Astrocyte (in vitro differentiated cells and primary cell): ENCODE results near the gene HEMGN. TPM values are rescaled to one million over a fixed set of nuclear protein-coding genes. Genes with fewer than 3 reads are reported as not detected.

Experiments used
- DNase-seq: peaks from one replicate; pipeline ENCODE4 v3.0.0-alpha.2; 2010; ENCODE audit warnings: low read depth
- FAIRE-seq: peaks from 2 replicates; lab custom pipeline; 2011; peaks lifted over from hg19 to GRCh38; lab: Jason Lieb, UNC
- H2AFZ ChIP-seq: 2 replicates; pipeline ENCODE4 v1.6.0; 2012; ENCODE audit warnings: low read depth, low read length, inconsistent platforms
- H3K27ac ChIP-seq: 2 replicates; pipeline ENCODE4 v1.5.1; 2011; ENCODE audit warnings: low read depth, low read length, inconsistent platforms
- H3K27me3 ChIP-seq: 2 replicates; pipeline ENCODE4 v1.6.0; 2011; ENCODE audit warnings: low read length, inconsistent platforms; ENCODE audit not compliant: insufficient read depth
- H3K36me3 ChIP-seq: 2 replicates; pipeline ENCODE4 v1.5.1; 2011; ENCODE audit warnings: low read length, inconsistent platforms; ENCODE audit not compliant: insufficient read depth
- H3K4me1 ChIP-seq: 2 replicates; pipeline ENCODE4 v1.5.1; 2011; ENCODE audit warnings: low read length, inconsistent platforms; ENCODE audit not compliant: insufficient read depth
- H3K4me2 ChIP-seq: 2 replicates; pipeline ENCODE4 v1.6.0; 2012; ENCODE audit warnings: low read length, inconsistent platforms
- H3K4me3 ChIP-seq: 2 replicates; pipeline ENCODE4 v1.5.1; 2011; ENCODE audit warnings: low read depth, mild to moderate bottlenecking, low read length, inconsistent platforms; ENCODE audit not compliant: insufficient read depth
- H3K79me2 ChIP-seq: 2 replicates; pipeline ENCODE4 v1.6.0; 2012; ENCODE audit warnings: mild to moderate bottlenecking, low read length, inconsistent platforms; ENCODE audit not compliant: insufficient read depth
- H3K9ac ChIP-seq: 2 replicates; pipeline ENCODE4 v1.6.0; 2012; ENCODE audit warnings: mild to moderate bottlenecking, low read length, inconsistent platforms
- H3K9me3 ChIP-seq: 2 replicates; pipeline ENCODE4 v1.5.1; 2012; ENCODE audit warnings: low read depth, mild to moderate bottlenecking, low read length, inconsistent platforms; ENCODE audit not compliant: insufficient read depth
- H4K20me1 ChIP-seq: 2 replicates; pipeline ENCODE4 v1.6.0; 2012; ENCODE audit warnings: low read length, inconsistent platforms; ENCODE audit not compliant: insufficient read depth
- H3K27ac Mint-ChIP-seq: one replicate; pipeline ENCODE4 v1.8.0; 2021; ENCODE audit warnings: mild to moderate bottlenecking, mixed read lengths; ENCODE audit not compliant: unreplicated experiment
- H3K27me3 Mint-ChIP-seq: one replicate; pipeline ENCODE4 v1.8.0; 2021; ENCODE audit warnings: low read depth, mixed read lengths; ENCODE audit not compliant: unreplicated experiment
- H3K36me3 Mint-ChIP-seq: one replicate; pipeline ENCODE4 v1.8.0; 2021; ENCODE audit warnings: low read depth, mixed read lengths; ENCODE audit not compliant: unreplicated experiment
- H3K4me1 Mint-ChIP-seq: one replicate; pipeline ENCODE4 v1.8.0; 2021; ENCODE audit warnings: low read depth, mixed read lengths; ENCODE audit not compliant: unreplicated experiment
- H3K4me3 Mint-ChIP-seq: one replicate; pipeline ENCODE4 v1.8.0; 2021; ENCODE audit warnings: mild to moderate bottlenecking, moderate library complexity, mixed read lengths; ENCODE audit not compliant: unreplicated experiment
- H3K9me3 Mint-ChIP-seq: one replicate; pipeline ENCODE4 v1.8.0; 2021; ENCODE audit warnings: mild to moderate bottlenecking, mixed read lengths; ENCODE audit not compliant: unreplicated experiment
- CTCF ChIP-seq: IDR thresholded peaks from 2 replicates; pipeline ENCODE4 v1.5.1; 2011; ENCODE audit warnings: low read depth, mild to moderate bottlenecking, inconsistent platforms, low read length, moderate library complexity; ENCODE audit not compliant: insufficient read depth
- EZH2 ChIP-seq: IDR thresholded peaks from 2 replicates; pipeline ENCODE4 v1.6.1; 2012; ENCODE audit warnings: mild to moderate bottlenecking, low read length, inconsistent platforms; ENCODE audit not compliant: insufficient read depth
- total RNA-seq: library from RNA; stranded (reverse); gene quantifications from 2 replicates; pipeline ENCODE4 v1.2.1, GENCODE V29; 2021

Gene HEMGN
- total RNA-seq, 1 donor from 2014 or later = not detected

- Histone ChIP-seq H3K27me3 (peaks cover 52% of the 10 kb centered on the region), H3K27ac (no peak overlapping the region), H3K4me3 (no peak overlapping the region), H3K79me2 (no peaks in the 10 kb centered on the region), H3K4me2 (no peak overlapping the region), H2AFZ (no peak overlapping the region), H3K36me3 (no peaks in the 10 kb centered on the region), H3K9me3 (no peaks in the 10 kb centered on the region), H3K9ac (no peak overlapping the region), H3K4me1 (no peaks in the 10 kb centered on the region), H4K20me1 (no peaks in the 10 kb centered on the region)
- TF ChIP-seq CTCF (no peak), EZH2 (no peak)
- H3K9me3 Mint-ChIP-seq = peaks cover 15% of the 10 kb centered on the region
- no peaks in the 10 kb centered on the region for H3K4me1 Mint-ChIP-seq
- no peaks in the 10 kb centered on the region for H3K36me3 Mint-ChIP-seq
- DNase-seq (no peak), FAIRE-seq (no peak)
- H3K27me3 Mint-ChIP-seq = peaks cover 54% of the 10 kb centered on the region
- no peak overlapping the region for H3K4me3 Mint-ChIP-seq
- no peak overlapping the region for H3K27ac Mint-ChIP-seq
These were observed 5.4 kb upstream of the HEMGN start for GRCh38 chr9:97943308-97943855.

DNA sequence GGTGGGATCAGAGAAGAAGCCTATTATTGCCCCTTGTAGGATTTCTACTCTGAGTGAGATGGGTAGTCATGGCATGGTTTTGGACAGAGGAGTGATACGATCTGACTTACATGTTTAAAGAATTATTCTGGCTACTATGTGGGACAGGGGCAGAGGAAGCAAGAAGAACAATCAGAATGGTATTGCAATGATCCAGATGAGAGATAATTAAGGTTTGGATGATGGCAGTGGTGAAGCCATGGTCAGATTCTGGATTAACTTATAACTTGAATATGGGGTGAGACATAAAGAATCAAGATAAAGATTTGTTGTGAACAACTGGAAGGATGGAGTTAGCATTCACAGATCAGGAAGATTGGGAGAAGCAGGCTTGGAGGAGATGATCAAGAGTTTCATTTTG lies 3.4 kb upstream of the HEMGN start:
- Histone ChIP-seq H3K9ac (no peak overlapping the region), H3K79me2 (no peaks in the 10 kb centered on the region), H3K27ac (no peak overlapping the region), H3K27me3 (peaks cover 59% of the 10 kb centered on the region), H2AFZ (no peak overlapping the region), H3K4me1 (no peaks in the 10 kb centered on the region), H3K36me3 (no peaks in the 10 kb centered on the region), H3K4me3 (no peak overlapping the region), H3K4me2 (no peak overlapping the region), H3K9me3 (no peaks in the 10 kb centered on the region), H4K20me1 (no peaks in the 10 kb centered on the region)
- TF ChIP-seq EZH2 (no peak), CTCF (no peak)
- Mint-ChIP-seq H3K4me1 (no peaks in the 10 kb centered on the region), H3K27me3 (peaks cover 46% of the 10 kb centered on the region), H3K4me3 (no peak overlapping the region), H3K36me3 (no peaks in the 10 kb centered on the region), H3K27ac (no peak overlapping the region), H3K9me3 (peaks cover 4% of the 10 kb centered on the region)
- DNase-seq (no peak), FAIRE-seq (no peak)

DNA sequence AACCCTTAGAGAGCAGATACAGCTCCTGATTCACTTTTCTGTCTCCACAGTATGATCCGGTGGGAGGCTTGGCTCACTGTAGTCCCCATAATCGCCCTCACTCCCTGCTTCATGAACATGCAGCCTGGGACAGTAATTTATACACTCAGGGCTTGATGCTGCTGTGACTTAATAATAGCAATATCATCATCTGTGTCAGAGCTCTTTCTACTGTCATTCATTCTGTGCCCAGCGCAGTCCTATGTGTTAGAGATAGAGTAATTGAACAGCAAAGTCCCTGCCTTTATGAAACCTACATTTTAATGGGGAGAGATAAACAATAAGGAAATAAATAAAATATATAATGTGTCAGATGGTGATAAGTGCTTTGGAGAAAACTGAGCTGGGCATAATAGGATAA lies 2.8 kb upstream of the HEMGN start:
- Mint-ChIP-seq H3K27me3 (peaks cover 45% of the 10 kb centered on the region), H3K4me3 (no peak overlapping the region)

More for the DNA sequence above, 2.8 kb upstream of the HEMGN start:
- Histone ChIP-seq H3K4me3 (no peak overlapping the region), H3K27me3 (peaks cover 64% of the 10 kb centered on the region), H3K9ac (no peak overlapping the region), H3K79me2 (no peaks in the 10 kb centered on the region), H4K20me1 (no peaks in the 10 kb centered on the region), H3K27ac (no peak overlapping the region), H3K4me1 (no peaks in the 10 kb centered on the region), H3K4me2 (no peak overlapping the region), H3K36me3 (no peaks in the 10 kb centered on the region), H2AFZ (no peak overlapping the region), H3K9me3 (no peaks in the 10 kb centered on the region)
- FAIRE-seq (no peak), DNase-seq (no peak)
- H3K4me1 Mint-ChIP-seq = no peaks in the 10 kb centered on the region
- no peak overlapping the region for H3K27ac Mint-ChIP-seq
- H3K36me3 Mint-ChIP-seq = no peaks in the 10 kb centered on the region
- H3K9me3 Mint-ChIP-seq = peaks cover 1% of the 10 kb centered on the region
- no peak for TF ChIP-seq CTCF
- TF ChIP-seq EZH2 = no peak
